BLaER1 treated with 17β-estradiol and CSF1 and Interleukin-3, amounts not matched to agents 10 nM and 100 nM (cell line): ENCODE data around the gene NEDD4L.

Source experiments
- H3K27ac ChIP-seq, 11 experiments: shearing (Covaris generic); formaldehyde crosslinking; 2 replicates each; pipeline ENCODE4 v1.8.1; 2022
- H3K27me3 ChIP-seq, 11 experiments: shearing (Covaris generic); formaldehyde crosslinking; 2 replicates each; pipeline ENCODE4 v1.8.1; 2022
- H3K36me3 ChIP-seq, 11 experiments: shearing (Covaris generic); formaldehyde crosslinking; 2 replicates each; pipeline ENCODE4 v1.8.1; 2022
- H3K4me1 ChIP-seq, 10 experiments: shearing (Covaris generic); formaldehyde crosslinking; 2 replicates each; pipeline ENCODE4 v1.8.1; 2022
- H3K4me2 ChIP-seq, 11 experiments: shearing (Covaris generic); formaldehyde crosslinking; 2 replicates each; pipeline ENCODE4 v1.8.1; 2022
- H3K4me3 ChIP-seq, 10 experiments: shearing (Covaris generic); formaldehyde crosslinking; 2 replicates each; pipeline ENCODE4 v1.8.1; 2022
- H3K9ac ChIP-seq, 11 experiments: shearing (Covaris generic); formaldehyde crosslinking; 2 replicates each; pipeline ENCODE4 v1.8.1; 2022
- H3K9me3 ChIP-seq, 11 experiments: shearing (Covaris generic); formaldehyde crosslinking; replicated peaks in 1 of 11; 2 replicates each; pipeline ENCODE4 v1.8.1; 2022
- H4K20me1 ChIP-seq, 11 experiments: shearing (Covaris generic); formaldehyde crosslinking; 2 replicates each; pipeline ENCODE4 v1.8.1; 2022
- Cebpa-rat ChIP-seq, 11 experiments: shearing (Covaris generic); IDR thresholded peaks; 2 replicates each; pipeline ENCODE4 v1.8.1; 2022

Gene NEDD4L

GRCh38 chr18:58269931-58270330, 225.9 kb downstream of the NEDD4L start:
- H3K9me3 ChIP-seq = no peaks in the 10 kb centered on the region
- H3K4me1 ChIP-seq = peaks cover 8 to 24% (median 10%) of the 10 kb centered on the region in 10 experiments; a peak in 19 of 20 replicates
- H3K4me2 ChIP-seq = no peak overlapping the region
- no peaks in the 10 kb centered on the region for H3K27me3 ChIP-seq
- no peak overlapping the region for H3K4me3 ChIP-seq
- H3K36me3 ChIP-seq = peaks cover 0 to 7% (median 0%) of the 10 kb centered on the region in 11 experiments; a peak in 2 of 22 replicates
- TF ChIP-seq Cebpa-rat (IDR thresholded peaks at IDR 0.05) = no peak
- H3K9ac ChIP-seq = no peak overlapping the region
- H4K20me1 ChIP-seq = peaks cover 0 to 8% (median 0%) of the 10 kb centered on the region in 11 experiments; a peak in 1 of 22 replicates
- no peak overlapping the region for H3K27ac ChIP-seq

GRCh38 chr18:58270396-58270795, 226.4 kb downstream of the NEDD4L start:
- H3K9ac ChIP-seq = no peak overlapping the region
- H3K9me3 ChIP-seq = no peaks in the 10 kb centered on the region
- peaks cover 8 to 24% (median 10%) of the 10 kb centered on the region in 10 experiments; a peak in 19 of 20 replicates for H3K4me1 ChIP-seq
- no peak overlapping the region for H3K4me3 ChIP-seq
- no peak overlapping the region for H3K4me2 ChIP-seq
- H3K36me3 ChIP-seq = peaks cover 0 to 7% (median 0%) of the 10 kb centered on the region in 11 experiments; a peak in 2 of 22 replicates
- H3K27me3 ChIP-seq = no peaks in the 10 kb centered on the region
- no peak overlapping the region for H3K27ac ChIP-seq
- TF ChIP-seq Cebpa-rat (IDR thresholded peaks at IDR 0.05) = no peak
- H4K20me1 ChIP-seq = peaks cover 0 to 8% (median 0%) of the 10 kb centered on the region in 11 experiments; a peak in 1 of 22 replicates

DNA sequence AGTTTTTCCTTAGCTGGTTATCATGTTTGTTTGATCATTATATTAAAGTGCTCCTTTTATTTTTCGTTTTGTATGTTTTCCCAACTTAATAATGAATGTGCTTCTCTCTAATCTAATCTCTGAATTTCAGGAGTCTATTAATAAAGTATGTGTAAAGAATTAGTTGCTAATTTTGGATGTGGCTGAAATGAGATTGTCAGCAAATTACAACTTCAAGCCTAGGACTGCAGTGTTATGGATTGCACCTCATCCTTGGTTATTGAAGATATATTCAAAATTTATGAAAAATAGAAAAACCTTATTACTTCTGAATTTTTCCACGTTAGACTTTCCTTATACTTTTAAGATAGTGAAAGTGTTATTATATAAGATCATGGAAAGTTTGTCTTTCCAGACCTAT, 227.7 kb downstream of the NEDD4L start:
- no peak overlapping the region for H3K4me2 ChIP-seq
- H4K20me1 ChIP-seq = peaks cover 0 to 8% (median 0%) of the 10 kb centered on the region in 11 experiments; a peak in 3 of 22 replicates
- TF ChIP-seq Cebpa-rat (IDR thresholded peaks at IDR 0.05) = no peak
- no peaks in the 10 kb centered on the region for H3K9me3 ChIP-seq
- H3K27me3 ChIP-seq = no peaks in the 10 kb centered on the region
- H3K4me1 ChIP-seq = peaks cover 8 to 24% (median 10%) of the 10 kb centered on the region in 10 experiments; a peak in 19 of 20 replicates
- H3K9ac ChIP-seq = no peak overlapping the region
- no peak overlapping the region for H3K4me3 ChIP-seq
- H3K27ac ChIP-seq = no peak overlapping the region
- peaks cover 0 to 7% (median 0%) of the 10 kb centered on the region in 11 experiments; a peak in 2 of 22 replicates for H3K36me3 ChIP-seq

DNA sequence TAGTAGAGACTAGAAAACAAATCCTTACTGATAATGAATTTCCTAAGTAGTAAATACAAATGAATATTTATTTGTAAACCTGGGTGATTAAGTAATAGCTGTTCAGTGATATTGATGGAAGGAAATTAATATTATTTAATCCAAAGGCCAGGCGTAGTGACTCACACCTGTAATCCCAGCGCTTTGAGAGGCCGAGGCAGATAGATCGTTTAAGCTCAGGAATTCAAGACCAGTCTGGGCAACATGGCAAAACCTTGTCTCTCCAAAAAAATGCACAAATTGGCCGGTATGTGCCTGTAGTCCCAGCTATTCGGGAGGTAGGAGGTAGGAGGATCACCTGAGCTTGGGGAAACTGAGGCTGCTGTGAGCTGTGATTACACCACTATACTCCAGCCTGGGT, 228.2 kb downstream of the NEDD4L start:
- Histone ChIP-seq H3K4me2 (peak overlapping the region in 9 of 11 experiments; percentile 4 to 48 (median 38); a peak in 8 of 22 replicates), H3K36me3 (peaks cover 0 to 7% (median 0%) of the 10 kb centered on the region in 11 experiments; a peak in 2 of 22 replicates), H3K9ac (no peak overlapping the region), H3K4me3 (no peak overlapping the region), H3K9me3 (no peaks in the 10 kb centered on the region), H3K4me1 (peaks cover 8 to 22% (median 10%) of the 10 kb centered on the region in 10 experiments; a peak in 19 of 20 replicates), H4K20me1 (peaks cover 0 to 9% (median 0%) of the 10 kb centered on the region in 11 experiments; a peak in 5 of 22 replicates), H3K27me3 (no peaks in the 10 kb centered on the region), H3K27ac (no peak overlapping the region)
- TF ChIP-seq Cebpa-rat (IDR thresholded peaks at IDR 0.05) = no peak

DNA sequence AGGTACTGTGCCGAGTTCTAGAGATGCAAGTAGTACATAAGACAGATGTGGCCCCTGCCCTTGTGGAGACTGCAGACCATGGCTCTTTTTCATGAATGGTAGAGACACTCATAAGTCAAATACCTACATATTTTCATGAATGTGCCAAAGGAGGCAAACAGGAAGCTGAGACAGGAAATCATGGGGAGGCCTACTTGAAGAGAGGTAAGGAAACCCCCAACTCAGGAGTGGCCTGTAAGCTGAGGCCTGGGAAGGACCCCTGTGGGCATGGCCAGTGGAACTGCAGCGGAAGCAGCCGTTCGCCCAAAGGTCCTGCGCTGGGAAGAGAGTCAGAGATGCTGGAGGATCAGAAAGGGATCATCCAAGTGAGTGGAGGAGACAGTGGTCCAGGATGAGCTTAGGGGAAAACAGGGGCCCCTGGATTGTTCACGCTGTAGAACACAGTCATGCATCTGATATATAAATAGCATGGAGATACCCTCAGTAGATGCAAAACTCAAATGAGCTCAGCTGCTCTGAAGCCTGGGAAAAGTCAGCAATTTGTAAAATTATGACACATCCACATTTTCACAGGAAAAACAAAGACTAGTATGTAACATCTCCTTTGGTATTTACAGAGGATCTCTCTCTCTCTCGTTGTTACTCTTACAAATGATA, 228.9 kb downstream of the NEDD4L start:
- no peak overlapping the region for H3K9ac ChIP-seq
- H3K4me2 ChIP-seq = peak overlapping the region in 10 of 11 experiments; percentile 4 to 48 (median 29); a peak in 16 of 22 replicates
- H3K9me3 ChIP-seq = no peaks in the 10 kb centered on the region
- H3K4me3 ChIP-seq = no peak overlapping the region
- no peak overlapping the region for H3K27ac ChIP-seq
- H3K36me3 ChIP-seq = peaks cover 0 to 7% (median 0%) of the 10 kb centered on the region in 11 experiments; a peak in 2 of 22 replicates
- peaks cover 0 to 13% (median 0%) of the 10 kb centered on the region in 11 experiments; a peak in 5 of 22 replicates for H4K20me1 ChIP-seq
- peaks cover 8 to 15% (median 10%) of the 10 kb centered on the region in 10 experiments; a peak in 19 of 20 replicates for H3K4me1 ChIP-seq
- no peaks in the 10 kb centered on the region for H3K27me3 ChIP-seq
- no peak for TF ChIP-seq Cebpa-rat (IDR thresholded peaks at IDR 0.05)

GRCh38 chr18:58275176-58275575, 231.2 kb downstream of the NEDD4L start:
- H4K20me1 ChIP-seq = peaks cover 0 to 15% (median 0%) of the 10 kb centered on the region in 11 experiments; a peak in 6 of 22 replicates
- no peak overlapping the region for H3K9ac ChIP-seq
- H3K4me2 ChIP-seq = no peak overlapping the region
- no peaks in the 10 kb centered on the region for H3K9me3 ChIP-seq
- H3K4me1 ChIP-seq = peaks cover 8 to 11% (median 9%) of the 10 kb centered on the region in 10 experiments; a peak in 18 of 20 replicates
- peaks cover 0 to 7% (median 0%) of the 10 kb centered on the region in 11 experiments; a peak in 2 of 22 replicates for H3K36me3 ChIP-seq
- no peaks in the 10 kb centered on the region for H3K27me3 ChIP-seq
- H3K27ac ChIP-seq = no peak overlapping the region
- H3K4me3 ChIP-seq = no peak overlapping the region
- no peak for TF ChIP-seq Cebpa-rat (IDR thresholded peaks at IDR 0.05)

DNA sequence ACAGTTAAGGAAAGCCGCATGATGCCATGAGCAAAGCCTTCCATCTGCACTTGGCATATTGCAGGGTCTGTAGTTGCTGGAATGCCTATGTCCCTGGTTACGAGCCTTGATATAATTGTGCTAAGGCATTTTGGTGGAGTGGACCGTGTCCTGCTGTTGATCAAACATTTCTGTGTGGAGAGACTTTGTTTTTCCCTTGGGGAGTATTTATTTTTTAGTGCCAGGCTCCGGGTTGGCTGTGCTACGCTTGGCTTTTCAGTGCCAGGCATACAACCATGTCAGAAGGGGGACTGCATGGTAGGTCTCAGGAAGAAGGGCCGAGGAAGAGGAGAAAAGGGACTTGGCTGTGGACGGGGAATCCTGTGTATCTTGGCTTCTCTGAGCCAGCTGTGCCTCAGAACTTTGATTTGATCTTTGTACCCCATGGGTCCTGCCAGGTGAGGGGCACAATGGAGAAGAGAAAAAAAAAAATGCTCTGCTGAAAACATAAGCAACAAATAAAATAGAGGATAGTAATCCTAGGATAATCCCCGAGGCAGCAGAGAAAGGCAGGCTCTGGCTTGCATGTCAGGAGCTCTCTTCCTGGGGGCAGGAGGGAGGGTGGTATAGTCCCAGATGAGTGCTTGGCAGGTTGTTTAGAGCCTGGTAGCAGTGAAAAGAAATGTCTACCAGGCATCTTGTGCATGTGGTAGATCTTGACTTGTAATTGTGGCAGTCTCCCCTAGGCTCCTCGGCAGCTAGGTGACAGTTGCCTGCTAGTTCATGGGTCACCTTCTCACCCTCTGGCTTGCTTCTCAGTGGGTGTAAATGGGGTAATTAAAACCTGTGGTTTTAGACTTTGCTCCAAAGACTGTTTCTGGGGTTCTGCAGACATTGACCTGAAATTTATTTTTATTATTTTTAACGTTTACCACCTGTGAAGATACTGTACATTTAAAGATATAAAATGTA, 233.0 kb downstream of the NEDD4L start:
- H4K20me1 ChIP-seq = peaks cover 0 to 16% (median 0%) of the 10 kb centered on the region in 11 experiments; a peak in 6 of 22 replicates
- no peaks in the 10 kb centered on the region for H3K9me3 ChIP-seq
- H3K9ac ChIP-seq = no peak overlapping the region; a peak in 1 of 22 replicates
- H3K4me2 ChIP-seq = no peak overlapping the region
- no peak for TF ChIP-seq Cebpa-rat (IDR thresholded peaks at IDR 0.05)
- H3K4me3 ChIP-seq = no peak overlapping the region
- peaks cover 8 to 11% (median 9%) of the 10 kb centered on the region in 10 experiments; a peak in 18 of 20 replicates for H3K4me1 ChIP-seq
- no peaks in the 10 kb centered on the region for H3K27me3 ChIP-seq
- H3K27ac ChIP-seq = no peak overlapping the region
- H3K36me3 ChIP-seq = peaks cover 0 to 7% (median 0%) of the 10 kb centered on the region in 11 experiments; a peak in 2 of 22 replicates

DNA sequence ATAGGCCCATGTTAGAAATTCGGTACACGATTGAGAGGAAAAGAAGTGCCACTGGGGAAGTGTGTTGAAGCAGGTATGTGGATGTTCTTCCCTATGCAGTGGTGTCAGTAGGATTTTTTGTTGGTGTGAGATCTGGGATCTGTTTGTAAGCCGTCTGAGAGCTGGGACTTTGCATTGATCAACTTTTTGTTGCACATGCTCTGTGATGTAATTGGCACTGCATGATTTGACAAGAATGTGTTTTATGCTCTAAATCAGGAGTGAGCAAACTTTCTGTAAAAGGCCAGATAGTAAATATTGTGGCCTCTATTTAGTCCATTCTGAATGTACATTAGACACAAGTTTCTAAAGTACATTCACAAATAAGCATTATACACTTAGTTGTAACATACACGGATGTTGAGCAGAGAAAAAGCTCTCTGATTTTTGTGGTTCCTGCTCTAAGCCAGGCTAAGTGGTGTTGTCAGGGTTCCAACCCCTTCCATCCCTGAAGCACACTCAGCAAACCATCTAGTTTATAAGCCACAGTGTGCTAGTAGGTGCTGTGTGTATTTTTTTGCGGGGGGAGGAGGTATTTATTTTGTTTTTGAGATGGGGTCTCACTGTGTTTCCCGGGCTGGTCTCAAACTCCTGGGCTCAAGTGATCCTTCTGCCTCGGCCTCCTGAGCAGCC, 235.6 kb downstream of the NEDD4L start:
- H3K9me3 ChIP-seq = peaks cover 0 to 4% (median 0%) of the 10 kb centered on the region in 11 experiments; a peak in 1 of 22 replicates

More for the DNA sequence above, 235.6 kb downstream of the NEDD4L start:
- no peak overlapping the region for H3K4me2 ChIP-seq
- no peak for TF ChIP-seq Cebpa-rat (IDR thresholded peaks at IDR 0.05)
- H4K20me1 ChIP-seq = peaks cover 0 to 16% (median 0%) of the 10 kb centered on the region in 11 experiments; a peak in 6 of 22 replicates
- no peak overlapping the region for H3K27ac ChIP-seq
- H3K4me3 ChIP-seq = no peak overlapping the region
- H3K36me3 ChIP-seq = no peaks in the 10 kb centered on the region
- no peaks in the 10 kb centered on the region for H3K27me3 ChIP-seq
- H3K9ac ChIP-seq = no peak overlapping the region
- no peaks in the 10 kb centered on the region for H3K4me1 ChIP-seq
